ENCODE measurements around the gene ADAMTS12.

Gene ADAMTS12

DNA sequence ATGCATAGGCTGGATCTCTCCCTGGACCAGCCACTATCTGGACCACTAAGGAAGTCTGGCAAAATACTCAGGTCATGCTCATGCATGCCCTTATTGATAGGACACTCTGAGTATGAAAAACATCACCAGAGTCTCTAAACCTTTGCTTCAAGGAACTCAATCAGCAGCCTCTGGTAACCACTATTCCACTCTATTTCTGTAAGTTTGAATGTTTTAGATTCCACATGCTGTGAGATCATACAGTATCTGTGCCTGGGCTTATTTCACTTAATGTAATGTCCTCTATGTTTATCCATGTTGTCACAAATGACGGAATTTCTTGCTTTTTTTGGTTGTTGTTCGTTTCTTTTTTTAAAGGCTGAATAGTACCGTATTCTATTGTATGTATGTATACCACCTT lies 382.8 kb downstream of the ADAMTS12 start:
- no peak for DNase-seq

DNA sequence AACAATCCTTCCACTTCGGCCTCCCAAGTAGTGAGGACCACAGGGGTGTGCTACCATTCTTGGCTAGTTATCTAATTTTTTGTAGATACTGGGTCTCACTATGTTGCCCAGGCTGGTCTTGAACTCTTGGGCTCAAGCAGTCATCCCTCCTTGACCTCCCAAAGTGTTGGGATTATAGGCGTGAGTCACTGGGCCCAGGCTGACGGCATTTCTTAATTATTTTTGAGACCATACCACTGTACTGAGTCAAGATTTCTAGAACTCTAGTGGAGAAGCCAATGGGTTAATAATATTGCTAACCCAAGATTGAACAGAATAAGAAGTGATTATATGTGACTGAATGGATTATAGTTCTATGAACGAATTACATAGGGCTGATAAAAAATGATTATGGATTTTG lies 384.4 kb downstream of the ADAMTS12 start:
- DNase-seq, result no peak

DNA sequence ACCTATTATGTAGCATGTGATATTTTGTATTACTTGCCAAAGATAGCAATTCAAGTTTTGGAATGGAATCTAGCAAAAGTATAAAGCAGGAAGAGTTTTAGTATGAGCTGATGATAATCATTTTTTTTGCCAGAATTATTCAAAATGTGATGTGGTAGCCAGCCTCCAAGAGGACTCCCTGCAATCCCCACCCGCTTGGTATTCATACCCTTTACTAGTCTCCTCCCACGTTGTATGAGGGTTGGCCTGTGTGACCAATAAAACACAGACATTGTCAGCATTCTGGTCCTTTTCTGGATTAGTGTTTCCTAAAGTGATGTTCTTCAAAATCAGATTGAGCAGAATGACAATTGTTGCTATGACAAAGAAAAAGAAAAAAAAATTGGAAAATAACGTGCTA lies 387.2 kb downstream of the ADAMTS12 start:
- DNase-seq, result no peak

DNA sequence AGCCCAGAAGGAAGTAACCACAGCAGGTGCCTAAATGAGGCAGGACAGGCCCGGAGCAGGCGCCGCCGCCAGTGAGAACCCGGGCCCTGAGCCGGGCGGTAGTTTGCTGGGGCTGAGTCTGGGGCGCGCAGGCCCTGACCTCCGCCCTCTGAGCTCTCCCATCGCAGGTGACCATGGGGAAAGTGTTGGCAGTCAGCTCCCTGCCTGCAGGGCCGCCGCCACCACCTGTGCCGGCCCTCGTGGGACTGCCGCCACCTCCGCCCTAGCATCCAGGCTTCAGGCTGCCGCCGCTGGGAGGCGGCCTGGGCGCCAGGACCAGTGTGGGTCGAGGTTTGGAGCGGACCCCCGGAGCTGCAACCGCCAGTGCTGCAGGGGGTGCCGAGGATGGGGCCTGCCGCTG lies 389.9 kb downstream of the ADAMTS12 start:
- no peak for DNase-seq

DNA sequence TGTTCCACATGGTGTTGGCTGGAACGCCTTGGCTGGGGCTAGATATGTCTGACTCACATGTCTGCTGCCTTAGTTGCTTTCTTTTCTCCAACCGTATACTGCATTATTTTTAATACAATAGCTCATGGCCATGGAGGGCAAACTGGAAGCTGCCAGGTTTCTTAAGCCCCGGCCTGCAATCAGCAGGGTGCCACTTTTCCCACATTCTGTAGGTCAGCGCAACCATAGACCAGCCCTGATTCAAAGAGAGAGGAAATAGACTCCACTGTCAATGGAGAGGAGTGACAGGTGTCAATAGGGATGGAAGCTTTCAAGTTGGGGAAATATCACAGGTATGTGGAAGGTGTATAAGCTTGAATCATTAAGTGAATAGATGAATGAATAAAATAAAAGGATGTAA lies 390.5 kb downstream of the ADAMTS12 start:
- no peak for DNase-seq

DNA sequence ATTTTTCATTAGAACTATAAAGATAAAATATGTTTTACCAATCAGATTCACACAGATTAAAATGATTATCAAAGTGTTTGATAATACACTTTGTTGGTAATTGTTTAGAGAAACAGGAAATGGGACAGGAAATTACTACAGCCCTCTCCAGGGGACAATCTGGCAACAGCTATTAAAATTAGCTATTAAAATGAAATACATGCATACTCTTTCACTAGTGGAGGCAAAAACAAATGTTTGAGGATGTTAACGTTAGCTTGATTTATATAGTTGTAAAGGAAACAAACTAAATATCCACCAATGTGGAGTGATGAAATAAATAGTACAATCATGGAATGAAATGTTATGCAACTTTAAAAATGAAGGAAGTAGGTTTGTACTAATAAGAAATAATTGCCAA lies 397.3 kb downstream of the ADAMTS12 start:
- no peak for DNase-seq

DNA sequence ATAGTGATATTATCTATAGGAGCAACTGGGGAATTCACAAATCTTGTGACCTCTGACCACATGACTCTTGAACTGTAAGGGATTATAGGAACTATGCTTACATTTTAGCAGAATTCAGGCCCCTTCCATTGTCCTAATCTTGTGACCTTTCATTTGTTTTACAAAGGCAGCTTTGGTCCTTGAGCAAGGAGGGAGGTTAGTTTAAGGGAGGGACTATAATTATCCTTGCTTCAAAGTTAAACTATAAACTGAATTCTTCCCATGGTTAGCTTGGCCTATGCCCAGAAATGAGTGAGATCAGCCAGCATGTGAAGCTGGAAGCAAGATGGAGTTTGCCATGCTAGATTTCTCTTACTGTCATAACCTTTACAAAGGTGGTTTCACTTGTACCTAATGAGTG lies 399.8 kb downstream of the ADAMTS12 start:
- no peak for DNase-seq

DNA sequence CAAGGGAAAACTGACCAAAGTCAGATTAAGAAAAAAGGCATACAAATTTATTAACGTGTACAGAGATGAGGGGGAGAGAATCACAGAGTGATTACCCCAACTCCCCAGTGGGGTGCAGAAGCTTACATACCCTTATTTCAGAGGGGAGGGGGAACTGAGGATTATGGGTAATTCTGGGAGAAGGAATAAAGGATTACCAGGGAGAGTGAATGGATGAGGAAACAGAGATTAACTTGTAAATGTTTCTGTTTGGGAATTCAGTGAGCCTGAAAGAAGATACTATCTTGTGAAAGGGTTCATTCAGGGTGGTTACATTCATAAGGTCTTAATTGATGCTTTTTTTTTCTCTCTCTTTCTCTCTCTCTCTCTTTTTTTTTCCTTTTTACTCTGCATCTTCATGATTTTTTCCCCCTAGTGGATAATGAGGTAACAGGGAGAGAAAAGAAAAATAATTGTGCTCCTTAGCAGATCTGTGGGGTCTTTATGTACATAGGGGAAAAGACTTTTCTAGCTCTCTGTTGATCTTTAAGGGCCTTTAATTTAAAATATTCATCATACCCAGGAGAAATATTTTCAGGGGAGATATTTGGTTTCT lies 401.6 kb downstream of the ADAMTS12 start:
- DNase-seq, result no peak

DNA sequence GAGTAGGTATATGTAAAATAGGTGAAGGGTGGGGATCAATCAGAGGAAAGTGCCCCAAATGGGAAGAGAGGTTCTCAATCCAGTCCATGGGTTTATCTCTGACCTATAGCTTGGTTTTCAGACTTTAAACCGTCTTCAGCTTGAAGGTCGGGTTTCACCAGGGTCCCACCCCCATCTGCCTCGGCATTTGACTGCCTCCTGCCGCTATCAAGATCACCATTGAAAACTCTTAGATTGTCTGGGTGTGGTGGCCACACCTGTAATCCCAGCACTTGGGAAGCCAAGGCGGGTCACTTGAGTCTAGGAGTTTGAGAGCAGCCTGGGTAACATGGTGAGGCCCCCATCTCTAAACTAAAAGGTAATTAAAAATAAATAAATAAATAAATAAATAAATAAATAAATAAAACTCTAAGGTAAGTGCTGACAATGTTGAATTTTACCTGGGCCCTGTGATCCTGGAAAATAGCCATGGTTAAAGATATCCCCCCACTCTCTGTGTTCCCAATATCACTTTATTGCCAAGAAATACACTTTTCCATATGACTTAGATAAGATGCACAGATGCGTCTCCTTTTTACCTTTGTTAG lies 402.2 kb downstream of the ADAMTS12 start:
- DNase-seq, result no peak

DNA sequence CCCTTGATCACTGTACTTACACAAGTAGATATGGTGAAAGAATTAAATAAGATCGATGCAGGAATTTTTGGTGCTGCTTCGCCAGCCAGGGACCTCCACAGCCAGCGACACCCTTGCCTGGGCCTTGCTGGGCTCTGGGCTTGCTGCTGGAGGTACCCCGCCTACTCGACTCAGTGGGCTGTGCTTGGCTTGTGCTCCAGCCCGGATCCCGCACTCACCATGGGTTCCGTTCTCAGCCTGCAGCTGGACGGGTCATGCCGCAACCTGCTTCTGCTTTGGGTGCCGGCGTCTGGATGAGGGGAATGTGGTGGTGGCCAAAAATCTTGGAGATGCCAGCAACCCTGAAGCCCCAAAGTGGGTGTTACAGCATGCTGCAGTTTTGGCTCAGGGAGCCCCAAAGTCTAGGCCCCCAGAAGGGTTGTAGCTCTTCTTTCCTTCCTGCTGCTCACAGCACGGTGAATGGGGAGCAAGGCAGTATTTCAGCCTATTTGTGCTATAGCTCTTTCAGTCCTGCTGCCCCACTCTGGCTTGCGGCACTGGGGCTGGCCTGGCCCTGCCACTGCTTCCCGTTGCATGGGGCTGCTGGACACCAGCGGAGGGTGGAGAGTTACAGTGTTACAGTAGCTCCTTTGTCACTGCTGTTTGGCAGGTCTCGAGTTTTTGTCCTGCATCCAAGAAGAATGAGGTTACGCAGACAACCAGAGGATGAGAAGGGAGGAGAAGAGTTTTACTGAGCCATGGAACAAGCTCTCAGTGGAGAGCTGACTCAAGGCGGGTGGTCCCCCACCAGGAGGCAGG lies 403.0 kb downstream of the ADAMTS12 start:
- DNase-seq, result no peak

DNA sequence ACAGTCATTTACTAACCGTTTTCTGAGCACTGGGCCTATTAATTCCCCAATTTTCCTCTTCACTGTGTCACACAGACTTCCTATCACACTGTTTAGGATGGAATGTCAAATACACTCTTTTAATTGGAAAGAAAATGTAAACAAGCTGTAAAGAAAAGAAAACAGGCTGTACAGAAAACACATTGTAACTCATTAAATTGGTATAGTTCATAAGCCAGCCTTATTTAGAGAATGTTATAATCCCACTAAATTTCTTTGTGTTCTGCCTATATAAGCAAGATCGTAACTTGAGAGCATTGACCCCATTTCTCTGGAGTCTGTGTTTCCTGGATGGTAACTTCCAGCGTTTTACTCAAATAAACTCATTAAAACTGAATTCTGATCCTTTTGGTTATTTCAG lies 404.6 kb downstream of the ADAMTS12 start:
- DNase-seq, result no peak

DNA sequence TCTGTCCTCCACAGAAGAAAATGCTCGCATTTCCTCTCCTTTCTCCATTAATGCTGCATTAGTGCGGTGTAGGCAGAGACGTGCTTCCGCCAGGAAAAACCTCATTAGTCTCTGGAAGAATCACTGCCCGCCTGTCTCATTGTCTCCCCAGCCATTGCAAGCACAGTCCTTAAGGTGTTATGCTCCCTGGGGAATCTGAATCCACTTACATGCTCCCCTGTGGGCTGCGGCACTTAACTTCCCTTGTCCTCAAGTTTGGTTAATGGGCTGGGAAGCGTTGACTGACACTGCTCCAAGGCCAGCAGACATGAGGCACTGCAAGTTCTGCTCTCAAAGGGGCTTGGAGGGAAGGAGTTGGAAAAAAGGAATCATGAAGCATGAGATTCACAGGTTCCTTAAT lies 409.5 kb downstream of the ADAMTS12 start:
- DNase-seq, result no peak

DNA sequence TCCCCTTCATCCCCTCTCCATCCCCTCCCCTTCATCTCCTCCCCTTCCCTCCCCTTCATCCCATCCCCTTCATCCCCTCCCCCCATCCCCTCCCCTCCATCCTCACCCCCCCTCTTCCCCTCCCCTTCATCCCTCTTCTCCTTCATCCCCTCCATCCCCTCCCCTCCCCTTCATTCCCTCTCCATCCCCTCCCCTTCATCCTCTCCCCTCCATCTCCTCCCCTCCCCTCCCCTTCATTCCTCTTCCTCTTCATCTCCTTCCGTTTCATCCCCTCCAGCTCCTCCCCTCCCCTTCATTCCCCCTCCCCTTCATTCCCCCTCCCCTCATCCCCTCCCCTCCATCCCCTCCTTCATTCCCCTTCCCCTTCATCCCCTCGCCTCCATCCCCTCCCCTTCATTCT lies 410.9 kb downstream of the ADAMTS12 start:
- DNase-seq, result no peak

DNA sequence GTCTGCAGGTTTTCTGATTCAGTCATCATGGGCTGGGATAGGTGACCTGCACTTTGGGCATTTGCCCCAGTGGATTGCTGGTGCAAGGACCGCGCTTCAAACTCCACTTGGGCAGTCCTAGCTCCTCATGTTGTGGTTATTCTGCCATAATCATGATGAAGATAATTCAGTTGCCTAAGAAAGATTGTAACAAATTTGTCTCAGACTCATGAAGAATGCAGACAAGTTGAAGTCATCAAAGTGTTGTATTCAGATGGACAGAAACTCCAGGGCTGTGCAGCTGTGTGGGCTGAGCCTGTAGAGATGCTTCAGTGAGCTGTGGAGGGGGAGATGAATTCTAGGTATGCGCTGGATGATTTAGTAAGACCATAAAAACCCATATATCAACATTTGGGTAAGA lies 412.5 kb downstream of the ADAMTS12 start:
- no peak for DNase-seq

DNA sequence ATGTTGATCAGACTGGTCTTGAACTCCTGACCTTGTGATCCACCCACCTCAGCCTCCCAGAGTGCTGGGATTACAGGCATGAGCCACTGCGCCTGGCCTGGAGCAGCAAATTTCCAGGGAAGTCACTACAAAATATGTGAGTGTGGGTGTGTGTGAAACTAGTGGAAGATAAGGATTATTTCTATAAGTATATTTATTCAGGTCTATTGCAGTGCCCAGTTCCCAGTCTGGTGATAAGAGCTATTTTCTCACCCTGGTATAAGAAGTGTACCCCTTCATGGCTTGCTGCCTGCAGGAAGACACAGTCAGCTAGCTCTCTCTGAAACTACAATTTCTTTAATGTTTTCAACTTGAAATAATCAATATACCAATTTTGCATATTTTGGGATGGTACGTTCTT lies 414.0 kb downstream of the ADAMTS12 start:
- DNase-seq, result no peak

DNA sequence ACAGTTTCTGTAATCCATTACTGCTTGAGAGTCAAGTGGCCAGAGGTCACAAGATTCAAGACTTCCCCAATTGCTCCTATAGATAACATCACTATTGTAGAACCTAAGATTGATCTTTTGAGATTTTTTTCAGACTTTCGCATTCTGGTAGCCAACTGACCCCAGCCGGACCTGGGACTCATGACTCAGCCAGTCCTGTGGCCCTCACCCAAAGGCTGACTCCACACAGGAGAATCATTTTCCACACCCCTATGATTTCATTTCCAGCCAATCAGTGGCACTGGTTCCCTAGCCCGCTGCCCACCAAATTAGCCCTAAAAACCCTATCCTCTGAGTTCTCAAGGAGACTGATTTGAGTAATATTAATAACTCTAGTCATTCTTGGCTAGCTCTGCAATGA lies 414.8 kb downstream of the ADAMTS12 start:
- no peak for DNase-seq

DNA sequence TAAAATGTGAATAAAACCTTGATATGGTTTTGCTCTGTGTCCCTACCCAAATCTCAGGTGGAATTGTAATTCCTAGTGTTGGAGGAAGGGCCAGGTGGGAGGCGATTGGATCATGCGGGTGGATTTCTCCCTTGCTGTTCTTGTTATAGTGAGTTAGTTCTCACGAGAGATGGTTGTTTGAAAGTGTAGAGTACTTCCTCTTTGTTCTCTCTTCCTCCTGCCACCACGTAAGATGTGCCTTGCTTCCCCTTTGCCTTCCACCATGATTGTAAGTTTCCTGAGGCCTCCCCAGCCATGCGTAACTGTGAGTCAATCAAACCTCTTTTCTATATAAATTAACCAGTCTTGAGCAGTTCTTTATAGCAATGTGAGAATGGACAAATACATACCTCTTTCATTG lies 416.1 kb downstream of the ADAMTS12 start:
- no peak for DNase-seq

DNA sequence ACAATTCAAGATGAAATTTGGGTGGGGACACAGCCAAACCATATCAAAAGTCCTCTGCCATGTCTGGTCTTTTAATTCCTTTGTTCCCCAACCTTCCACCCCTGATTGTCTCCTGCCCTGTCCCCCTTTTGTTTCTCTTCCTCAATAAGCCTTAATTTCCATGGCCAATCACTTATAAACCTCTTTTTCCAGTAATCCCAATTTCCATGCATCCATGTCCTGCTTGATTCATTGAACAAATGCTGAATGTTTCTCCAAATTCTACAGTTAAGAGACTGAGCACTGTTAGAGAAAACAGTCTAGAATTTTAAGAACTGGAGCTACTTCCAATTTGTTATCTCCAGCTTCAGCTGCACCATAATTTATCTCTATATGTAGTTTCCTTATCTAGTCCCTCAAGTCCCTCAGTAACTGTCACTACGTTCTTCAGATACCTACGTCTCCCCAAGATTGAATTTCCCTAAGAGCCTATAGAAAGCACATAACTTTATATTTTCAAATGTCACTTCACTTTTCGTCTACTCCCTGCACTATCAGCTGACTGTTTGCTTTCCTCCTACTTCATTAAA lies 416.8 kb downstream of the ADAMTS12 start:
- DNase-seq, result no peak

DNA sequence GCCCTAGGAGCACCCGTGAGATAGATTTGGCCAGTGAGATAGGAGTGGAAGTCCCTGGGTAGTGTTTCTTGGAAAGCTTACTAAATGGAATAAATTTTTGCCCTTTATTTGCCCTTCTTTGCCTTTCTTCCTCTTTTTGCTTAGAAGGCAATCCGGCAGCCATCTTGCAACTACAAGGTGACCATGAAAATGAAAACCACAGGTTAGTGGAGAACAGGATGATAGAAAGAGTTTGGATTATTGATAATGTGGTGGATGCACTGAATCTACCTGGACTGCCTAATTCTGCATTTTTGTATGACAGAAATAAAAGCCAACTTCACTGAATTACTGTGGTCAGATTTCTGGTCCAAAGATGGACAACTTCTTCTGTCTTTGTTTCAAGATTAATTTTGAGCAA lies 417.8 kb downstream of the ADAMTS12 start:
- no peak for DNase-seq
